HG02973 (cell line): ENCODE results near the gene RIPOR3.
"Not testable (repeated sequence)": the region's sequence is repeated elsewhere in the genome, so short reads cannot be mapped to it uniquely, and the experiment has no call there.

Source experiments
- ATAC-seq: cut with Tn5 transposase; IDR thresholded peaks from one replicate; pipeline ENCODE4 v1.9.1; 2021; ENCODE audit warnings: moderate library complexity; ENCODE audit not compliant: unreplicated experiment

The RIPOR3 gene

GRCh38 chr20:50663095-50663821 is 28.1 kb downstream of the RIPOR3 start:
- no peak for ATAC-seq

- no peak for ATAC-seq
Measured at GRCh38 chr20:50659975-50660670, 31.2 kb downstream of the RIPOR3 start.

GRCh38 chr20:50658804-50659380 is 32.5 kb downstream of the RIPOR3 start:
- ATAC-seq: no peak

GRCh38 chr20:50655311-50655880 is 35.9 kb downstream of the RIPOR3 start:
- no peak for ATAC-seq

GRCh38 chr20:50654904-50655303 is 36.4 kb downstream of the RIPOR3 start:
- ATAC-seq: no peak

- no peak for ATAC-seq
Measured at GRCh38 chr20:50652702-50653294, 38.5 kb downstream of the RIPOR3 start.

GRCh38 chr20:50651676-50652075 is 39.7 kb downstream of the RIPOR3 start:
- no peak for ATAC-seq

- ATAC-seq: no peak
Measured at GRCh38 chr20:50649590-50649989, 41.8 kb downstream of the RIPOR3 start.

GRCh38 chr20:50648651-50649050 is 42.7 kb downstream of the RIPOR3 start:
- no peak for ATAC-seq

GRCh38 chr20:50646483-50646996 is 44.8 kb downstream of the RIPOR3 start:
- ATAC-seq: no peak

GRCh38 chr20:50645253-50646068 is 45.9 kb downstream of the RIPOR3 start:
- ATAC-seq: no peak

GRCh38 chr20:50642288-50642803 is 49.0 kb downstream of the RIPOR3 start:
- no peak for ATAC-seq

GRCh38 chr20:50641625-50642287 is 49.6 kb downstream of the RIPOR3 start:
- not testable (repeated sequence) for ATAC-seq

GRCh38 chr20:50639971-50640711 is 51.2 kb downstream of the RIPOR3 start:
- ATAC-seq: not testable (repeated sequence)

- ATAC-seq: not testable (repeated sequence)
Measured at GRCh38 chr20:50638015-50638847, 53.1 kb downstream of the RIPOR3 start.

- ATAC-seq: no peak
Measured at GRCh38 chr20:50636601-50637540, 54.5 kb downstream of the RIPOR3 start.
